Panc1 (cell line): Measurements from ENCODE around the gene ARHGAP45. TPM values are rescaled to one million over a fixed set of nuclear protein-coding genes. Genes with fewer than 3 reads are reported as not detected.

Source experiments
- ATAC-seq: fragments of 200-7000 bp; cut with Tn5 transposase; 2 replicates; pipeline ENCODE4 v1.9.1; 2020; ENCODE audit warnings: mild to moderate bottlenecking, moderate library complexity
- BruUV-seq: library from RNA; stranded (reverse); fragments of 400-500 nt; replicated peaks from 2 replicates; lab custom pipeline; 2021; lab: Mats Ljungman, UMichigan
- CTCF ChIA-PET: fragments of 300-600 bp; sonication (Branson Sonifier 250); formaldehyde crosslinking; loops from one replicate; lab custom pipeline; 2022; ENCODE audit warnings: antibody characterized with exemption; lab: Charles Lee
- POLR2A ChIA-PET: fragments of 300-600 bp; sonication (Branson Sonifier 250); formaldehyde crosslinking; loops from one replicate; lab custom pipeline; 2022; ENCODE audit warnings: antibody characterized with exemption; lab: Charles Lee
- DNase-seq: peaks from one replicate; pipeline ENCODE4 v3.0.0-alpha.2; 2010; ENCODE audit warnings: low read depth, low spot score
- H3K27ac ChIP-seq: 2 replicates; pipeline ENCODE4 v1.5.1; 2011; ENCODE audit warnings: mild to moderate bottlenecking, low read length, inconsistent platforms
- H3K27me3 ChIP-seq: fragments of 200-500 bp; sonication (Bioruptor generic); 2 replicates; pipeline ENCODE4 v1.6.0; 2014; ENCODE audit warnings: low read length, inconsistent platforms; ENCODE audit not compliant: control insufficient read depth, insufficient read depth
- H3K36me3 ChIP-seq: fragments of 200-500 bp; sonication (Bioruptor generic); 2 replicates; pipeline ENCODE4 v1.5.1; 2014; ENCODE audit warnings: inconsistent platforms, mild to moderate bottlenecking, low read length, moderate library complexity; ENCODE audit not compliant: control insufficient read depth, insufficient read depth
- H3K4me1 ChIP-seq: 2 replicates; pipeline ENCODE4 v1.5.1; 2011; ENCODE audit warnings: inconsistent platforms, mild to moderate bottlenecking, low read length, moderate library complexity; ENCODE audit not compliant: control insufficient read depth, insufficient read depth
- H3K4me3 ChIP-seq, 2 experiments: 2 replicates each; pipeline ENCODE4 v1.5.1; 2011 to 2012; ENCODE audit warnings: low read depth in 2 of 2, low read length in 2 of 2, mild to moderate bottlenecking in 2 of 2, inconsistent platforms in 1 of 2, moderate library complexity in 1 of 2
- H3K9me3 ChIP-seq: fragments of 200-500 bp; sonication (Bioruptor generic); 2 replicates; pipeline ENCODE4 v1.5.1; 2014; ENCODE audit warnings: low read depth, mild to moderate bottlenecking, inconsistent platforms, low read length, moderate library complexity; ENCODE audit not compliant: control insufficient read depth, insufficient read depth
- POLR2AphosphoS5 ChIP-seq: IDR thresholded peaks from 2 replicates; pipeline ENCODE4 v1.6.1; 2012; ENCODE audit warnings: mild to moderate bottlenecking, low read depth, low read length, moderate library complexity
- SIN3A ChIP-seq: IDR thresholded peaks from 2 replicates; pipeline ENCODE4 v1.6.1; 2012; ENCODE audit warnings: low read depth, mild to moderate bottlenecking, low read length, moderate library complexity, borderline replicate concordance; ENCODE audit not compliant: insufficient read depth
- TCF7L2 ChIP-seq: IDR thresholded peaks from 2 replicates; pipeline ENCODE4 v1.6.1; 2011; ENCODE audit warnings: mild to moderate bottlenecking, low read depth, low read length, inconsistent platforms
- in situ Hi-C: cut with HindIII; loops from 2 replicates; pipeline ENCODE4 v1.10.0; 2016; ENCODE audit warnings: low sequenced_read_pairs, low pct_unique_long_range_greater_than_20kb
- intact Hi-C: fragments of 100-400 bp; cut with micrococcal nuclease; formaldehyde crosslinking; loops from one replicate; pipeline ENCODE4 v1.10.0; 2022; ENCODE audit not compliant: unreplicated experiment
- total RNA-seq: library from RNA; stranded (reverse); gene quantifications from one replicate; pipeline ENCODE4 v1.2.1, GENCODE V29; 2021; ENCODE audit not compliant: unreplicated experiment
- TF ChIP-seq, protein P1 (sequence below), 2 experiments: IDR thresholded peaks; 2 replicates each; pipeline ENCODE4 v1.6.1; 2011 to 2012; ENCODE audit warnings: low read depth in 2 of 2, control low read depth in 1 of 2, low read length in 1 of 2, mild to moderate bottlenecking in 1 of 2, moderate library complexity in 1 of 2; ENCODE audit not compliant: insufficient read depth in 1 of 2
- TF ChIP-seq, protein P2 (sequence below): fragments of 450-650 bp; IDR thresholded peaks from 2 replicates; pipeline ENCODE4 v1.5.1; 2017; ENCODE audit warnings: mild to moderate bottlenecking

ARHGAP45 gene
- total RNA-seq, 1 experiment from 2014 or later, result 27.8 TPM

DNA sequence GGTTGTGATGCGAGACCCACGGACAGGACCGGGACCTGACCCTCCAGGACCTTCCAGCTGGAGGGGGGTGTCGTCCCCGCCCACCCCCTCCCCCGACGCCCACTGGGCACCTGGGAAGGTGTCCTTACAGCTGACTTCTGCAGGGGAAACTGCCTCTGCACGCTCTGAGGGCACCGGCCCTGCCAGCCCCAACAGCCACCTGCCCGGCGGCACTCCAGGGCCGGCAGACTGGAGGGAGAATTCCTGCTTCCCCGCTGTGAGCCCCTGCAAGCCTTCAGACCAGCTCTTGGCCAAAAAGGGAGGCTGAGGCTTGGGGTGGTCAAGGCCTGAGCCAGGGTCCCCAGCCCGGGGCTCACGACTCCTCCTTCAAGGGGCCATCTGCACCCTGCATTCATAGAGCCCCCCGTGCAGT, 39.3 kb upstream of the ARHGAP45 start:
- ATAC-seq (peak; percentile 23; the same call in 1 of the 2 replicates), DNase-seq (no peak)
- CTCF ChIA-PET, result interaction anchor here (0.6 kb wide), 1 partner anchor 348 kb away, joined by 7 read pairs; no protein-coding TSS in a partner anchor
- peak overlapping the region; percentile 94 for H3K27ac ChIP-seq
- peak overlapping the region; percentile 82 to 94 for H3K4me3 ChIP-seq
- POLR2A ChIA-PET, result interaction anchor here (0.5 kb wide), 1 partner anchor 34 kb away, joined by 13 read pairs; no protein-coding TSS in a partner anchor
- intact Hi-C loops (no loop called here), in situ Hi-C loops (no loop called here)
- H3K36me3 ChIP-seq, result peaks cover 9% of the 10 kb centered on the region; the same call in 1 of the 2 replicates
- TF ChIP-seq, protein P1, sequence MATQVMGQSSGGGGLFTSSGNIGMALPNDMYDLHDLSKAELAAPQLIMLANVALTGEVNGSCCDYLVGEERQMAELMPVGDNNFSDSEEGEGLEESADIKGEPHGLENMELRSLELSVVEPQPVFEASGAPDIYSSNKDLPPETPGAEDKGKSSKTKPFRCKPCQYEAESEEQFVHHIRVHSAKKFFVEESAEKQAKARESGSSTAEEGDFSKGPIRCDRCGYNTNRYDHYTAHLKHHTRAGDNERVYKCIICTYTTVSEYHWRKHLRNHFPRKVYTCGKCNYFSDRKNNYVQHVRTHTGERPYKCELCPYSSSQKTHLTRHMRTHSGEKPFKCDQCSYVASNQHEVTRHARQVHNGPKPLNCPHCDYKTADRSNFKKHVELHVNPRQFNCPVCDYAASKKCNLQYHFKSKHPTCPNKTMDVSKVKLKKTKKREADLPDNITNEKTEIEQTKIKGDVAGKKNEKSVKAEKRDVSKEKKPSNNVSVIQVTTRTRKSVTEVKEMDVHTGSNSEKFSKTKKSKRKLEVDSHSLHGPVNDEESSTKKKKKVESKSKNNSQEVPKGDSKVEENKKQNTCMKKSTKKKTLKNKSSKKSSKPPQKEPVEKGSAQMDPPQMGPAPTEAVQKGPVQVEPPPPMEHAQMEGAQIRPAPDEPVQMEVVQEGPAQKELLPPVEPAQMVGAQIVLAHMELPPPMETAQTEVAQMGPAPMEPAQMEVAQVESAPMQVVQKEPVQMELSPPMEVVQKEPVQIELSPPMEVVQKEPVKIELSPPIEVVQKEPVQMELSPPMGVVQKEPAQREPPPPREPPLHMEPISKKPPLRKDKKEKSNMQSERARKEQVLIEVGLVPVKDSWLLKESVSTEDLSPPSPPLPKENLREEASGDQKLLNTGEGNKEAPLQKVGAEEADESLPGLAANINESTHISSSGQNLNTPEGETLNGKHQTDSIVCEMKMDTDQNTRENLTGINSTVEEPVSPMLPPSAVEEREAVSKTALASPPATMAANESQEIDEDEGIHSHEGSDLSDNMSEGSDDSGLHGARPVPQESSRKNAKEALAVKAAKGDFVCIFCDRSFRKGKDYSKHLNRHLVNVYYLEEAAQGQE (IDR thresholded peaks at IDR 0.05; ENCODE audit: insufficient read depth in 1 of 2, low read depth in 2 of 2, low read length in 1 of 2), result no peak
- TF ChIP-seq, protein P2, sequence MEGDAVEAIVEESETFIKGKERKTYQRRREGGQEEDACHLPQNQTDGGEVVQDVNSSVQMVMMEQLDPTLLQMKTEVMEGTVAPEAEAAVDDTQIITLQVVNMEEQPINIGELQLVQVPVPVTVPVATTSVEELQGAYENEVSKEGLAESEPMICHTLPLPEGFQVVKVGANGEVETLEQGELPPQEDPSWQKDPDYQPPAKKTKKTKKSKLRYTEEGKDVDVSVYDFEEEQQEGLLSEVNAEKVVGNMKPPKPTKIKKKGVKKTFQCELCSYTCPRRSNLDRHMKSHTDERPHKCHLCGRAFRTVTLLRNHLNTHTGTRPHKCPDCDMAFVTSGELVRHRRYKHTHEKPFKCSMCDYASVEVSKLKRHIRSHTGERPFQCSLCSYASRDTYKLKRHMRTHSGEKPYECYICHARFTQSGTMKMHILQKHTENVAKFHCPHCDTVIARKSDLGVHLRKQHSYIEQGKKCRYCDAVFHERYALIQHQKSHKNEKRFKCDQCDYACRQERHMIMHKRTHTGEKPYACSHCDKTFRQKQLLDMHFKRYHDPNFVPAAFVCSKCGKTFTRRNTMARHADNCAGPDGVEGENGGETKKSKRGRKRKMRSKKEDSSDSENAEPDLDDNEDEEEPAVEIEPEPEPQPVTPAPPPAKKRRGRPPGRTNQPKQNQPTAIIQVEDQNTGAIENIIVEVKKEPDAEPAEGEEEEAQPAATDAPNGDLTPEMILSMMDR, result no peak
- TF ChIP-seq TCF7L2 (no peak), SIN3A (no peak), POLR2AphosphoS5 (no peak)
- H3K4me1 ChIP-seq, result peaks cover 8% of the 10 kb centered on the region
- BruUV-seq, result no TSS peak
- no peaks in the 10 kb centered on the region for H3K27me3 ChIP-seq
- H3K9me3 ChIP-seq, result no peaks in the 10 kb centered on the region

DNA sequence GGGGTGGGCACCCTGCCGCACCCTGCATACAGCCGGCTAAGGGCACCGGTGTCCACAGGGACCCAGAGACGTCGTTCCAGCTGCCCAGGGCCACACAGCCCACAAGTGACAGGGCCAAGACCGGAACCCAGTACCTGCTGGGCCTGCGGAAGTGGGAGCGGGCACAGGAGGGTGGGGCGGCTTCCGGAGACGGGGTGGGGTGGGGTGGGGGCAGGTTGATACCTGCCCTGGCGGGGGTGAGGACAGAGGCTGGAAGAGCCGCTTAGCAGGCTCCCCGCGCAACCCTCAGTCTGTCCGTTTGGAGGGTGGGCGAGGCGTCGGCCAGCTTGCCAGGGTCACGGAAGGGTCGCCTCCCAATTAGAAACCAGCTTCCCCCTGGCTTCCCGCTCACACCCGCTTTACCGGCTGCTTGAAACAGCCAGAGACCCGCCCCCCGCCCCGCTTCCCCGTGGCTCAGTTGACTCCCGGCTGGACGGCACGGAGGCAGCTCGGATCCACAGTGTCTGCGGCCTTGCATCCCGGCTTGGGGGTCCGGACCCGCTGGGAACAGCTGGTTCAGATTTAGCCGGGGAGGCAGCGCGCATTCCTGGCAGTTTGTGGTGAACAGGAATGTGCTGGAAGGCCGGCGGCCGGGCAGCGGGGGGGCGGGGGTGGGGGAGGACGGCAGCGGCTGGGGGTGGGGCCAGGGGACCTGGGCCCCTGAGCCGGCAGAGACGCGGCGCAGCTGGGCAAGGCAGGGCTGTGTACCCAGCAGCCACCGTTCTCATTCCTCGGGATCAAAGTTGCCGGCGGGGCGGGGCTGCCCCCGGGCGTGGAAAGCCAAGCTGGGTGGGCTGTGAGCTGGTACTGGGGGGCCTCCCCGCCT, 38.7 kb upstream of the ARHGAP45 start:
- peak overlapping the region; percentile 82 to 94 for H3K4me3 ChIP-seq
- no peaks in the 10 kb centered on the region for H3K9me3 ChIP-seq
- H3K36me3 ChIP-seq, result peaks cover 9% of the 10 kb centered on the region; the same call in 1 of the 2 replicates
- intact Hi-C loops, result no loop called here
- ChIA-PET CTCF (interaction anchor here (0.6 kb wide), 2 partner anchors 193 to 348 kb away, joined by 7 to 17 read pairs; no protein-coding TSS in a partner anchor), POLR2A (interaction anchor here (0.6 to 0.7 kb wide), 3 partner anchors 13 to 329 kb away, joined by 5 to 11 read pairs (median 7); no protein-coding TSS in a partner anchor)
- H3K27ac ChIP-seq, result peak overlapping the region; percentile 94
- no peak for DNase-seq
- no TSS peak for BruUV-seq
- peaks cover 8% of the 10 kb centered on the region for H3K4me1 ChIP-seq
- ATAC-seq, result peak; percentile 71
- peak; percentile 14; the same call in 1 of the 2 replicates for TF ChIP-seq SIN3A
- TF ChIP-seq, protein P1 (IDR thresholded peaks at IDR 0.05; ENCODE audit: insufficient read depth in 1 of 2, low read depth in 2 of 2, low read length in 1 of 2), result no peak
- TF ChIP-seq TCF7L2, result peak; percentile 84
- TF ChIP-seq POLR2AphosphoS5, result no peak
- TF ChIP-seq, protein P2, result no peak
- H3K27me3 ChIP-seq, result no peaks in the 10 kb centered on the region
- in situ Hi-C loops, result no loop called here
